HepG2 (cell line): ENCODE results near the gene ERRFI1. TPM values are rescaled to one million over a fixed set of nuclear protein-coding genes. Genes with fewer than 3 reads are reported as not detected.

Experiments
- ATAC-seq: fragments of 200-7000 bp; cut with Tn5 transposase; 3 replicates; pipeline ENCODE4 v1.9.1; 2020; ENCODE audit warnings: mild to moderate bottlenecking, moderate library complexity
- BruUV-seq: library from RNA; stranded (reverse); fragments of 400-500 nt; replicated peaks from 2 replicates; lab custom pipeline; 2021; lab: Mats Ljungman, UMichigan
- CTCF ChIA-PET: fragments of 300-600 bp; formaldehyde crosslinking; extraction: SDS; loops from one replicate; lab custom pipeline; 2021; ENCODE audit warnings: low total read pairs, inconsistent platforms, low intra/inter-chr PET ratio; lab: Yijun Ruan, JAX
- POLR2A ChIA-PET: fragments of 350-600 bp; sonication (Branson Sonifier 250); formaldehyde crosslinking; loops from one replicate; lab custom pipeline; 2020; ENCODE audit warnings: antibody characterized with exemption, inconsistent platforms; lab: Yijun Ruan, JAX
- DNase-seq: peaks from one replicate; pipeline ENCODE4 v3.0.0-alpha.2; 2015; ENCODE audit warnings: low spot score
- FAIRE-seq: peaks from 3 replicates; lab custom pipeline; 2011; peaks lifted over from hg19 to GRCh38; lab: Jason Lieb, UNC
- H2AFZ ChIP-seq: one replicate; pipeline ENCODE4 v1.6.1; 2011; ENCODE audit warnings: low read length, inconsistent platforms
- H3K27ac ChIP-seq: fragments of 300-600 bp; 3 replicates; pipeline ENCODE4 v1.8.0; 2011; ENCODE audit warnings: mixed run types, mild to moderate bottlenecking, mixed read lengths, low read length, inconsistent platforms; ENCODE audit not compliant: insufficient read depth; ENCODE audit errors: extremely low read length
- H3K27me3 ChIP-seq, 2 experiments: fragments of 200-600 bp in 1 of 2; 2 replicates in 1 of 2; 3 replicates in 1 of 2; pipeline versions ENCODE4 v1.6.0 to v1.8.0; 2011; ENCODE audit warnings: low read length in 2 of 2, mild to moderate bottlenecking in 2 of 2, moderate library complexity in 2 of 2, inconsistent platforms in 1 of 2; ENCODE audit not compliant: insufficient read depth in 2 of 2, control insufficient read depth in 1 of 2
- H3K36me3 ChIP-seq, 2 experiments: fragments of 200-600 bp in 1 of 2; replicated peaks in 1 of 2; 2 replicates in 1 of 2; 3 replicates in 1 of 2; pipeline versions ENCODE4 v1.5.1 to v1.8.0; 2011; ENCODE audit warnings: low read length in 2 of 2, inconsistent platforms in 1 of 2; ENCODE audit not compliant: insufficient read depth in 2 of 2, control insufficient read depth in 1 of 2
- H3K4me1 ChIP-seq: 2 replicates; pipeline ENCODE4 v1.5.1; 2012; ENCODE audit warnings: low read length, inconsistent platforms; ENCODE audit not compliant: insufficient read depth
- H3K4me2 ChIP-seq: 2 replicates; pipeline ENCODE4 v1.6.0; 2011; ENCODE audit warnings: low read depth, low read length, inconsistent platforms
- H3K4me3 ChIP-seq, 3 experiments: fragments of 200-600 bp in 1 of 3; sonication (generic), shearing (Covaris generic) in 1 of 3; replicated peaks in 1 of 3; 2 replicates each; pipeline ENCODE4 v1.5.1; 2011 to 2016; ENCODE audit warnings: low read length in 3 of 3, inconsistent platforms in 2 of 3, low read depth in 2 of 3, mild to moderate bottlenecking in 2 of 3, control low read depth in 1 of 3, mixed read lengths in 1 of 3; ENCODE audit not compliant: insufficient read depth in 1 of 3
- H3K79me2 ChIP-seq: one replicate; pipeline ENCODE4 v1.6.1; 2011; ENCODE audit warnings: low read length, inconsistent platforms; ENCODE audit not compliant: insufficient read depth
- H3K9ac ChIP-seq: 2 replicates; pipeline ENCODE4 v1.6.0; 2011; ENCODE audit warnings: mild to moderate bottlenecking, low read depth, low read length, inconsistent platforms; ENCODE audit not compliant: insufficient read depth
- H3K9me3 ChIP-seq: 2 replicates; pipeline ENCODE4 v1.5.1; 2012; ENCODE audit warnings: mild to moderate bottlenecking, low read length
- H4K20me1 ChIP-seq: 2 replicates; pipeline ENCODE4 v1.6.0; 2011; ENCODE audit warnings: inconsistent platforms, mild to moderate bottlenecking, low read length, moderate library complexity; ENCODE audit not compliant: insufficient read depth
- AGO2 ChIP-seq: fragments of 200-400 bp; formaldehyde crosslinking; optimal IDR thresholded peaks from 2 replicates; pipeline ENCODE3; 2017; ENCODE audit warnings: mild to moderate bottlenecking, low read depth, low read length, moderate library complexity
- CSRNP2 ChIP-seq: sonication (generic); formaldehyde crosslinking; conservative IDR thresholded peaks from 2 replicates; pipeline ENCODE4 v1.8.0; 2022; ENCODE audit warnings: low read depth, missing genetic modification reagents
- EP300 ChIP-seq, 3 experiments: sonication (generic) in 1 of 3; formaldehyde crosslinking in 1 of 3; IDR thresholded peaks; 2 replicates each; pipeline versions ENCODE4 v1.5.1 to v1.6.1; 2011 to 2020; ENCODE audit warnings: low read depth in 2 of 3, low read length in 2 of 3, borderline replicate concordance in 1 of 3, improper control_type of control experiment in 1 of 3, mild to moderate bottlenecking in 1 of 3, missing genetic modification reagents in 1 of 3, moderate library complexity in 1 of 3
- FOXK2 ChIP-seq: fragments of 450-650 bp; IDR thresholded peaks from 2 replicates; pipeline ENCODE4 v1.6.1; 2016
- HNF1A ChIP-seq, 2 experiments: sonication (generic) in 1 of 2; formaldehyde crosslinking in 1 of 2; IDR thresholded peaks; 2 replicates each; pipeline versions ENCODE4 v1.4.0 to v1.6.1; 2016 to 2020; ENCODE audit warnings: borderline replicate concordance in 1 of 2, low read depth in 1 of 2, mild to moderate bottlenecking in 1 of 2, missing genetic modification reagents in 1 of 2
- JDP2 ChIP-seq: sonication (generic); formaldehyde crosslinking; IDR thresholded peaks from 2 replicates; pipeline ENCODE4 v1.8.1; 2022; ENCODE audit warnings: missing genetic modification reagents, borderline replicate concordance
- TGIF2 ChIP-seq: IDR thresholded peaks from 2 replicates; pipeline ENCODE4 v1.6.1; 2016; ENCODE audit warnings: control low read depth, missing compliant biosample characterization
- XRCC5 ChIP-seq: fragments of 200-400 bp; formaldehyde crosslinking; optimal IDR thresholded peaks from 2 replicates; pipeline ENCODE3; 2017; ENCODE audit warnings: mild to moderate bottlenecking, low read length
- ZNF235 ChIP-seq: sonication (generic); formaldehyde crosslinking; IDR thresholded peaks from 2 replicates; pipeline ENCODE4 v1.8.1; 2023; ENCODE audit warnings: mild to moderate bottlenecking, missing genetic modification reagents, borderline replicate concordance
- ZNF256 ChIP-seq: sonication (generic); formaldehyde crosslinking; conservative IDR thresholded peaks from 2 replicates; pipeline ENCODE4 v1.4.0; 2020; ENCODE audit warnings: missing genetic modification reagents
- ZNF331 ChIP-seq: sonication (generic); formaldehyde crosslinking; IDR thresholded peaks from 2 replicates; pipeline ENCODE4 v1.4.0; 2020; ENCODE audit warnings: missing genetic modification reagents
- ZNF510 ChIP-seq: sonication (generic); formaldehyde crosslinking; IDR thresholded peaks from 2 replicates; pipeline ENCODE4 v1.4.0; 2020; ENCODE audit warnings: low read depth, mild to moderate bottlenecking, missing genetic modification reagents
- ZNF543 ChIP-seq: sonication (generic); formaldehyde crosslinking; IDR thresholded peaks from 2 replicates; pipeline ENCODE4 v1.4.0; 2020; ENCODE audit warnings: mild to moderate bottlenecking, missing genetic modification reagents
- ZNF660 ChIP-seq: sonication (generic); formaldehyde crosslinking; IDR thresholded peaks from 2 replicates; pipeline ENCODE4 v1.5.1; 2020; ENCODE audit warnings: mild to moderate bottlenecking, low read depth, missing genetic modification reagents, borderline replicate concordance
- ZNF703 ChIP-seq: sonication (generic); formaldehyde crosslinking; IDR thresholded peaks from 2 replicates; pipeline ENCODE4 v1.5.1; 2020; ENCODE audit warnings: missing genetic modification reagents, mild to moderate bottlenecking, moderate library complexity, borderline replicate concordance
- ZNF704 ChIP-seq: sonication (generic); formaldehyde crosslinking; IDR thresholded peaks from 2 replicates; pipeline ENCODE4 v1.8.1; 2023; ENCODE audit warnings: mild to moderate bottlenecking, inconsistent platforms, moderate library complexity, missing genetic modification reagents, borderline replicate concordance
- WGBS: methylation state at CpG from one replicate; pipeline ENCODE4 v1.1.6; 2017; ENCODE audit warnings: low lambda C conversion rate; 5-methylcytosine and 5-hydroxymethylcytosine counted together
- in situ Hi-C: cut with HindIII; loops from 2 replicates; pipeline ENCODE4 v1.10.0; 2017; ENCODE audit warnings: low pct_unique_long_range_greater_than_20kb; ENCODE audit not compliant: extremely low pct_ligation_motif_present
- intact Hi-C: fragments of 100-400 bp; cut with micrococcal nuclease; formaldehyde crosslinking; loops from one replicate; pipeline ENCODE4 v1.10.0; 2022; ENCODE audit not compliant: unreplicated experiment
- polyA plus RNA-seq, 8 experiments: library from polyadenylated mRNA; depleted of rRNA in 3 of 8; stranded (reverse) in 7 of 8; unstranded in 1 of 8; fragments of >200 nt; fragmentation: Illumina TruSeq in 4 of 8; extraction: Trizol in 4 of 8; gene quantifications; 2 replicates each; pipeline versions ENCODE4 v1.2.1 to v1.2.3, GENCODE V29; 2011 to 2016; ENCODE audit warnings: low read depth in 4 of 8, missing spikeins in 1 of 8, mixed read lengths in 1 of 8; ENCODE audit not compliant: insufficient read depth in 1 of 8
- total RNA-seq, 5 experiments: library from RNA; depleted of rRNA; stranded (reverse); fragments of >200 nt; fragmentation: Illumina TruSeq; extraction: Trizol; gene quantifications; 2 replicates each; pipeline ENCODE4 v1.2.3, GENCODE V29; 2016; ENCODE audit warnings: low read depth in 1 of 5

ERRFI1 gene
- total and polyA plus RNA-seq, 2 of the 13 experiments (the other 11 are each of a cell fraction or from before 2014, with no cell fraction given) = 84.4 to 753 TPM

GRCh38 chr1:8002329-8002910 lies 23.7 kb downstream of the ERRFI1 start (continued):
- no peak for TF ChIP-seq CSRNP2 (CRISPR knock-in tag)
- TF ChIP-seq ZNF235 (CRISPR knock-in tag) = no peak
- TF ChIP-seq ZNF703 (CRISPR knock-in tag) = no peak
- TF ChIP-seq, all 625 proteins: peak for 3

GRCh38 chr1:7995437-7995836 lies 30.7 kb downstream of the ERRFI1 start:
- POLR2A ChIA-PET = no interaction called here
- in situ Hi-C loops (no loop called here), intact Hi-C loops (no loop called here)
- WGBS = 98% methylated on average over 5 of the region's 5 CpGs
- FAIRE-seq (no peak), ATAC-seq (no peak), DNase-seq (no peak)
- no peak for TF ChIP-seq HNF1A (IDR thresholded peaks at IDR 0.05; ENCODE audit: low read depth)
- TF ChIP-seq HNF1A (CRISPR knock-in tag; IDR thresholded peaks at IDR 0.05; ENCODE audit: borderline replicate concordance) = no peak
- no peak for TF ChIP-seq XRCC5
- TF ChIP-seq ZNF510 (CRISPR knock-in tag) = no peak
- TF ChIP-seq TGIF2 (CRISPR knock-in tag) = no peak
- no peak for TF ChIP-seq EP300 (IDR thresholded peaks at IDR 0.05; ENCODE audit: low read depth in 2 of 2, low read length in 2 of 2)
- no peak for TF ChIP-seq EP300 (CRISPR knock-in tag; IDR thresholded peaks at IDR 0.05; ENCODE audit: borderline replicate concordance)
- TF ChIP-seq ZNF704 = no peak
- no peak for TF ChIP-seq AGO2
- no peak for TF ChIP-seq ZNF660
- no peak for TF ChIP-seq ZNF543 (CRISPR knock-in tag)
- TF ChIP-seq ZNF256 = no peak
- TF ChIP-seq FOXK2 = no peak
- no peak for TF ChIP-seq JDP2 (CRISPR knock-in tag)
- TF ChIP-seq ZNF331 = no peak
- CTCF ChIA-PET = no interaction called here
- Histone ChIP-seq H3K9ac (no peak overlapping the region), H2AFZ (no peak overlapping the region), H3K4me1 (no peaks in the 10 kb centered on the region), H3K27ac (no peak overlapping the region), H3K9me3 (no peaks in the 10 kb centered on the region), H3K27me3 (no peaks in the 10 kb centered on the region), H4K20me1 (no peaks in the 10 kb centered on the region), H3K4me2 (no peak overlapping the region), H3K79me2 (no peaks in the 10 kb centered on the region), H3K4me3 (no peak overlapping the region), H3K36me3 (no peaks in the 10 kb centered on the region)
- BruUV-seq = no TSS peak
